HCT116 (cell line): ENCODE data around the gene SAP130. TPM values are rescaled to one million over a fixed set of nuclear protein-coding genes. Genes with fewer than 3 reads are reported as not detected.

Source experiments
- ATAC-seq: fragments of 200-7000 bp; cut with Tn5 transposase; 2 replicates; pipeline ENCODE4 v1.9.1; 2020; ENCODE audit warnings: mild to moderate bottlenecking, moderate library complexity
- BruUV-seq: library from RNA; stranded (reverse); fragments of 400-500 nt; replicated peaks from 2 replicates; lab custom pipeline; 2021; lab: Mats Ljungman, UMichigan
- CTCF ChIA-PET: fragments of 300-600 bp; sonication (Branson Sonifier 250); formaldehyde crosslinking; loops from one replicate; lab custom pipeline; 2021; ENCODE audit warnings: antibody characterized with exemption; lab: Charles Lee
- POLR2A ChIA-PET: fragments of 300-600, 350-600 bp; sonication (Branson Sonifier 250); formaldehyde crosslinking; loops from one replicate; lab custom pipeline; 2021; ENCODE audit warnings: antibody characterized with exemption; lab: Charles Lee
- RAD21 ChIA-PET, 2 experiments: fragments of 300-600 bp; sonication (Branson Sonifier 250); formaldehyde crosslinking; loops; one replicate each; lab custom pipeline; 2023; ENCODE audit warnings: low total read pairs in 2 of 2; ENCODE audit not compliant: uncharacterized antibody in 2 of 2, unreplicated experiment in 2 of 2, low non-redundant PET in 1 of 2; lab: Charles Lee
- DNase-seq: peaks from one replicate; pipeline ENCODE4 v3.0.0-alpha.2; 2010; ENCODE audit warnings: low read depth, low spot score
- H2AFZ ChIP-seq: fragments of 200-600 bp; shearing (Covaris generic), sonication (generic); 2 replicates; pipeline ENCODE4 v1.6.1; 2017; ENCODE audit warnings: low read depth, mixed run types, mixed read lengths, antibody characterized with exemption, low read length; ENCODE audit not compliant: poor library complexity, severe bottlenecking
- H3K27ac ChIP-seq: 2 replicates; pipeline ENCODE4 v1.5.1; 2012; ENCODE audit warnings: low read depth, low read length
- H3K27me3 ChIP-seq: fragments of 200-600 bp; sonication (generic); 2 replicates; pipeline ENCODE4 v1.6.1; 2016; ENCODE audit warnings: mixed run types, low read length, mixed read lengths; ENCODE audit not compliant: insufficient read depth
- H3K36me3 ChIP-seq, 2 experiments: fragments of 200-500 bp in 1 of 2; fragments of 200-600 bp in 1 of 2; sonication (Bioruptor generic) in 1 of 2; sonication (generic) in 1 of 2; 2 replicates each; pipeline versions ENCODE4 v1.5.1 to v1.6.1; 2014 to 2016; ENCODE audit warnings: low read length in 2 of 2, inconsistent platforms in 1 of 2, mixed read lengths in 1 of 2, mixed run types in 1 of 2; ENCODE audit not compliant: insufficient read depth in 2 of 2, control insufficient read depth in 1 of 2
- H3K4me1 ChIP-seq, 2 experiments: fragments of 200-600 bp in 1 of 2; sonication (generic) in 1 of 2; 2 replicates each; pipeline versions ENCODE4 v1.5.1 to v1.6.1; 2012 to 2017; ENCODE audit warnings: low read length in 2 of 2, inconsistent platforms in 1 of 2, mild to moderate bottlenecking in 1 of 2, mixed read lengths in 1 of 2, mixed run types in 1 of 2, moderate library complexity in 1 of 2; ENCODE audit not compliant: insufficient read depth in 2 of 2, control insufficient read depth in 1 of 2
- H3K4me2 ChIP-seq: fragments of 200-600 bp; sonication (generic); 2 replicates; pipeline ENCODE4 v1.6.1; 2017; ENCODE audit warnings: mixed run types, low read length, mixed read lengths
- H3K4me3 ChIP-seq, 2 experiments: fragments of 200-600 bp in 1 of 2; sonication (generic) in 1 of 2; replicated peaks in 1 of 2; 2 replicates each; pipeline ENCODE4 v1.5.1; 2011 to 2016; ENCODE audit warnings: low read length in 2 of 2, control low read depth in 1 of 2, low read depth in 1 of 2, mild to moderate bottlenecking in 1 of 2, mixed read lengths in 1 of 2, mixed run types in 1 of 2
- H3K79me2 ChIP-seq: fragments of 200-600 bp; sonication (generic); 2 replicates; pipeline ENCODE4 v1.6.1; 2017; ENCODE audit warnings: mild to moderate bottlenecking, mixed run types, low read length, moderate library complexity, mixed read lengths; ENCODE audit not compliant: insufficient read depth
- H3K9ac ChIP-seq: fragments of 200-600 bp; sonication (generic); 2 replicates; pipeline ENCODE4 v1.6.1; 2016; ENCODE audit warnings: low read length, mixed read lengths
- H3K9me2 ChIP-seq: fragments of 200-600 bp; sonication (generic), shearing (Covaris generic); 2 replicates; pipeline ENCODE4 v1.6.1; 2017; ENCODE audit warnings: mixed run types, mild to moderate bottlenecking, moderate library complexity; ENCODE audit not compliant: insufficient read depth
- H3K9me3 ChIP-seq, 2 experiments: fragments of 200-500 bp in 1 of 2; fragments of 200-600 bp in 1 of 2; sonication (Bioruptor generic) in 1 of 2; sonication (generic) in 1 of 2; 2 replicates each; pipeline ENCODE4 v1.6.1; 2014 to 2017; ENCODE audit warnings: low read length in 2 of 2, mixed read lengths in 2 of 2, inconsistent platforms in 1 of 2, low read depth in 1 of 2, mild to moderate bottlenecking in 1 of 2, mixed run types in 1 of 2, moderate library complexity in 1 of 2; ENCODE audit not compliant: control insufficient read depth in 1 of 2, insufficient read depth in 1 of 2
- H4K20me1 ChIP-seq: fragments of 200-600 bp; sonication (generic), shearing (Covaris generic); 2 replicates; pipeline ENCODE4 v1.6.1; 2017; ENCODE audit warnings: mixed run types, mild to moderate bottlenecking, moderate library complexity; ENCODE audit not compliant: insufficient read depth
- CBX3 ChIP-seq: IDR thresholded peaks from 2 replicates; pipeline ENCODE4 v1.6.1; 2012; ENCODE audit warnings: low read depth
- CTCF ChIP-seq, 3 experiments: fragments of 200-600 bp in 1 of 3; sonication (generic) in 1 of 3; IDR thresholded peaks in 2 of 3; conservative IDR thresholded peaks in 1 of 3; 2 replicates each; pipeline ENCODE4 v1.5.1; 2012 to 2017; ENCODE audit warnings: low read depth in 2 of 3, low read length in 2 of 3, antibody characterized with exemption in 1 of 3, borderline replicate concordance in 1 of 3, control low read depth in 1 of 3, mild to moderate bottlenecking in 1 of 3, mixed read lengths in 1 of 3, mixed run types in 1 of 3, moderate library complexity in 1 of 3; ENCODE audit not compliant: insufficient read depth in 1 of 3
- ELF1 ChIP-seq: IDR thresholded peaks from 2 replicates; pipeline ENCODE4 v1.6.1; 2012; ENCODE audit warnings: low read depth, borderline replicate concordance
- EZH2 ChIP-seq: fragments of 200-600 bp; sonication (generic); IDR thresholded peaks from 2 replicates; pipeline ENCODE4 v1.6.1; 2017; ENCODE audit warnings: antibody characterized with exemption, mixed run types
- EZH2phosphoT487 ChIP-seq: fragments of 200-600 bp; IDR thresholded peaks from 2 replicates; pipeline ENCODE4 v1.6.1; 2018; ENCODE audit warnings: antibody characterized with exemption, borderline replicate concordance
- FOSL1 ChIP-seq: IDR thresholded peaks from 2 replicates; pipeline ENCODE4 v1.6.1; 2012; ENCODE audit warnings: low read depth
- JUND ChIP-seq: IDR thresholded peaks from 2 replicates; pipeline ENCODE4 v1.6.1; 2012
- MAX ChIP-seq: IDR thresholded peaks from 2 replicates; pipeline ENCODE4 v1.6.1; 2012
- RAD21 ChIP-seq: IDR thresholded peaks from 2 replicates; pipeline ENCODE4 v1.6.1; 2012; ENCODE audit warnings: low read depth, mild to moderate bottlenecking
- SIN3A ChIP-seq: IDR thresholded peaks from 2 replicates; pipeline ENCODE4 v1.6.1; 2012; ENCODE audit warnings: low read depth
- SP1 ChIP-seq: IDR thresholded peaks from 2 replicates; pipeline ENCODE4 v1.6.1; 2012; ENCODE audit warnings: low read depth
- YY1 ChIP-seq: IDR thresholded peaks from 2 replicates; pipeline ENCODE4 v1.6.1; 2011; ENCODE audit warnings: low read length, low read depth, moderate library complexity, mild to moderate bottlenecking; ENCODE audit not compliant: insufficient replicate concordance; ENCODE audit errors: extremely low read depth
- ZBTB33 ChIP-seq: IDR thresholded peaks from 2 replicates; pipeline ENCODE4 v1.6.1; 2011; ENCODE audit warnings: mild to moderate bottlenecking, low read length, moderate library complexity; ENCODE audit not compliant: insufficient replicate concordance; ENCODE audit errors: extremely low read depth
- ZFX ChIP-seq: fragments of 450-650 bp; IDR thresholded peaks from 2 replicates; pipeline ENCODE4 v1.6.1; 2017
- ZNF274 ChIP-seq: fragments of 200-500 bp; sonication (Bioruptor generic); IDR thresholded peaks from 2 replicates; pipeline ENCODE4 v1.6.1; 2014; ENCODE audit warnings: mild to moderate bottlenecking, low read depth, low read length, inconsistent platforms
- intact Hi-C: fragments of 100-400 bp; cut with micrococcal nuclease; formaldehyde crosslinking; loops from 2 replicates; pipeline ENCODE4 v1.10.0; 2022
- total RNA-seq: library from RNA; stranded (reverse); gene quantifications from one replicate; pipeline ENCODE4 v1.2.1, GENCODE V29; 2021; ENCODE audit not compliant: unreplicated experiment
- TF ChIP-seq, protein P1 (sequence below): IDR thresholded peaks from 2 replicates; pipeline ENCODE4 v1.6.1; 2012

Gene SAP130
- total RNA-seq, 1 experiment from 2014 or later = 29.5 TPM

- DNase-seq (no peak), ATAC-seq (no peak)
- no peak overlapping the region for H3K27ac ChIP-seq
- intact Hi-C loops = loop anchor here (10.0 kb wide), 3 partner anchors 245 to 1855 kb away; partner anchors contain the start of gene HS6ST1
- H3K4me3 ChIP-seq = no peak overlapping the region
- H3K4me2 ChIP-seq = no peak overlapping the region
- H3K4me1 ChIP-seq = no peaks in the 10 kb centered on the region
- no peak overlapping the region for H2AFZ ChIP-seq
- RAD21 ChIA-PET = interaction anchor here in 1 of 2 experiments (0.6 kb wide), 1 partner anchor 16 kb away, joined by 5 read pairs; no protein-coding TSS in a partner anchor
- TF ChIP-seq ZFX (no peak), CBX3 (no peak), YY1 (no peak), FOSL1 (no peak), ZBTB33 (no peak), MAX (no peak), EZH2phosphoT487 (no peak), SP1 (no peak), CTCF (IDR thresholded peaks at IDR 0.05 in 2 of 3, conservative IDR thresholded peaks at IDR 0.05 in 1 of 3; ENCODE audit: borderline replicate concordance in 1 of 3, insufficient read depth in 1 of 3, low read depth in 2 of 3, low read length in 2 of 3) (no peak), SIN3A (no peak), JUND (no peak), ZNF274 (no peak), RAD21 (no peak), ELF1 (no peak), EZH2 (no peak)
- TF ChIP-seq, protein P1, sequence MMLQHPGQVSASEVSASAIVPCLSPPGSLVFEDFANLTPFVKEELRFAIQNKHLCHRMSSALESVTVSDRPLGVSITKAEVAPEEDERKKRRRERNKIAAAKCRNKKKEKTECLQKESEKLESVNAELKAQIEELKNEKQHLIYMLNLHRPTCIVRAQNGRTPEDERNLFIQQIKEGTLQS = no peak
- no peaks in the 10 kb centered on the region for H3K9me3 ChIP-seq
- CTCF ChIA-PET = no interaction called here
- no peaks in the 10 kb centered on the region for H3K79me2 ChIP-seq
- H3K9ac ChIP-seq = no peak overlapping the region
- no peaks in the 10 kb centered on the region for H3K27me3 ChIP-seq
- POLR2A ChIA-PET = no interaction called here
- no peaks in the 10 kb centered on the region for H3K36me3 ChIP-seq
- no peaks in the 10 kb centered on the region for H3K9me2 ChIP-seq
- no peaks in the 10 kb centered on the region for H4K20me1 ChIP-seq
- BruUV-seq = no TSS peak
Measured at GRCh38 chr2:128069769-128070168, 41.9 kb upstream of the SAP130 start.
